NCI-H2081 (cell line): ENCODE measurements around the gene CREB3.
A peak's percentile ranks its signal among the peaks of the same experiment; 100 is the strongest.

Source experiments
- DNase-seq, 2 experiments: peaks; one replicate each; lab custom pipeline; 2025; lab: John Stamatoyannopoulos, UW

CREB3 gene

GRCh38 chr9:35702696-35703095 lies 29.8 kb upstream of the CREB3 start:
- DNase-seq = no peak

- DNase-seq = no peak
Observed at GRCh38 chr9:35703906-35704672, 28.4 kb upstream of the CREB3 start.

GRCh38 chr9:35705372-35705771 lies 27.1 kb upstream of the CREB3 start:
- no peak for DNase-seq

- DNase-seq = no peak
Observed at GRCh38 chr9:35705836-35706430, 26.5 kb upstream of the CREB3 start.

- DNase-seq = no peak
Observed at GRCh38 chr9:35706951-35707350, 25.5 kb upstream of the CREB3 start.

- no peak for DNase-seq
Observed at GRCh38 chr9:35708146-35708545, 24.3 kb upstream of the CREB3 start.

- DNase-seq = no peak
Observed at GRCh38 chr9:35710818-35711500, 21.5 kb upstream of the CREB3 start.

- DNase-seq = no peak
Observed at GRCh38 chr9:35711501-35712428, 20.7 kb upstream of the CREB3 start.

- DNase-seq = no peak
Observed at GRCh38 chr9:35712762-35713400, 19.6 kb upstream of the CREB3 start.

GRCh38 chr9:35713578-35713977 lies 18.9 kb upstream of the CREB3 start:
- DNase-seq = no peak

GRCh38 chr9:35714123-35714522 lies 18.3 kb upstream of the CREB3 start:
- DNase-seq = no peak

GRCh38 chr9:35714579-35715252 lies 17.8 kb upstream of the CREB3 start:
- no peak for DNase-seq

GRCh38 chr9:35716230-35716629 lies 16.2 kb upstream of the CREB3 start:
- no peak for DNase-seq

- DNase-seq = peak in 1 of 2 experiments; percentile 14
Observed at GRCh38 chr9:35717132-35717870, 15.2 kb upstream of the CREB3 start.

- no peak for DNase-seq
Observed at GRCh38 chr9:35718721-35719511, 13.6 kb upstream of the CREB3 start.

- DNase-seq = no peak
Observed at GRCh38 chr9:35719546-35719945, 12.9 kb upstream of the CREB3 start.

GRCh38 chr9:35723426-35723825 lies 9.0 kb upstream of the CREB3 start:
- no peak for DNase-seq

GRCh38 chr9:35723908-35724307 lies 8.6 kb upstream of the CREB3 start:
- DNase-seq = no peak

- DNase-seq = no peak
Observed at GRCh38 chr9:35725362-35725761, 7.1 kb upstream of the CREB3 start.
